ENCODE data around the gene POU2AF1. TPM values are rescaled to one million over a fixed set of nuclear protein-coding genes. Genes with fewer than 3 reads are reported as not detected.

Gene POU2AF1
- total and polyA plus RNA-seq, 2 of the 8 experiments (the other 6 are each of a cell fraction or from before 2014, with no cell fraction given): not detected

GRCh38 chr11:111400595-111400994 lies 21.5 kb upstream of the POU2AF1 start:
- no peaks in the 10 kb centered on the region for H4K20me1 ChIP-seq (replicated peaks in 1 of 2; ENCODE audit: control insufficient read depth in 1 of 2, insufficient read depth in 2 of 2, low read length in 2 of 2)
- H3K4me1 ChIP-seq (replicated peaks in 1 of 4; ENCODE audit: control insufficient read depth in 3 of 4, insufficient read depth in 4 of 4, low read length in 3 of 4): no peaks in the 10 kb centered on the region
- no peak overlapping the region for H3K4ac ChIP-seq (replicated peaks; ENCODE audit: insufficient read length, low read depth, low read length)
- no peaks in the 10 kb centered on the region for H3K23me2 ChIP-seq (ENCODE audit: low read depth, low read length)
- H3K9me3 ChIP-seq (ENCODE audit: insufficient read depth in 2 of 2, low read depth in 1 of 2, low read length in 1 of 2): no peaks in the 10 kb centered on the region
- H3K9ac ChIP-seq (replicated peaks in 1 of 4; ENCODE audit: extremely low read depth in 1 of 4, low read depth in 3 of 4, low read length in 3 of 4): no peak overlapping the region
- H2BK20ac ChIP-seq (ENCODE audit: low read length): no peak overlapping the region
- no peak overlapping the region for H3K56ac ChIP-seq (replicated peaks; ENCODE audit: insufficient read length, low read depth, low read length)
- no peak overlapping the region for H2BK5ac ChIP-seq (ENCODE audit: low read depth, low read length)
- DNase-seq (ENCODE audit: low read depth in 1 of 2, low spot score in 2 of 2) (no peak), FAIRE-seq (no peak)
- H2AK5ac ChIP-seq (ENCODE audit: low read depth, low read length): no peak overlapping the region
- H3K4me3 ChIP-seq (ENCODE audit: extremely low read depth in 1 of 4, insufficient read depth in 2 of 4, low read depth in 3 of 4, low read length in 4 of 4): no peak overlapping the region
- H3K27ac ChIP-seq (ENCODE audit: low read depth, low read length): no peak overlapping the region
- H4K91ac ChIP-seq (replicated peaks; ENCODE audit: insufficient read length, low read length): no peak overlapping the region
- no peak for TF ChIP-seq GABPA (IDR thresholded peaks at IDR 0.05; ENCODE audit: borderline replicate concordance, insufficient read depth, low read length)
- no peak for TF ChIP-seq CEBPB (IDR thresholded peaks at IDR 0.05; ENCODE audit: low read depth, low read length)
- TF ChIP-seq CHD2 (IDR thresholded peaks at IDR 0.05; ENCODE audit: low read length): no peak
- no peak for TF ChIP-seq SAP30 (IDR thresholded peaks at IDR 0.05; ENCODE audit: insufficient read depth, insufficient replicate concordance, low read length)
- TF ChIP-seq PHF8 (conservative IDR thresholded peaks at IDR 0.05; ENCODE audit: low read depth, low read length): no peak
- TF ChIP-seq TAF7 (optimal IDR thresholded peaks at IDR 0.05; ENCODE audit: borderline replicate concordance, low read depth, low read length): no peak
- no peak for TF ChIP-seq SUZ12 (IDR thresholded peaks at IDR 0.05; ENCODE audit: low read length)
- TF ChIP-seq ASH2L (IDR thresholded peaks at IDR 0.05; ENCODE audit: low read length): no peak
- no peak for TF ChIP-seq JUND (IDR thresholded peaks at IDR 0.05; ENCODE audit: low read length)
- no peak for TF ChIP-seq POLR2AphosphoS5 (IDR thresholded peaks at IDR 0.05; ENCODE audit: low read depth, low read length)
- no peak for TF ChIP-seq JUN (IDR thresholded peaks at IDR 0.05; ENCODE audit: low read depth, low read length)
- no peak for TF ChIP-seq CHD1 (IDR thresholded peaks at IDR 0.05; ENCODE audit: low read depth, low read length)
- no peak overlapping the region for H4K8ac ChIP-seq (ENCODE audit: extremely low read depth, insufficient read depth, low read length)
- no peaks in the 10 kb centered on the region for H3K79me1 ChIP-seq (ENCODE audit: low read depth, low read length)
- no peaks in the 10 kb centered on the region for H3K27me3 ChIP-seq (replicated peaks in 1 of 4; ENCODE audit: control insufficient read depth in 3 of 4, extremely low read depth in 1 of 4, insufficient read depth in 3 of 4, low read length in 3 of 4)
- H3K4me2 ChIP-seq (ENCODE audit: insufficient read depth in 1 of 2, low read depth in 2 of 2, low read length in 2 of 2): no peak overlapping the region
- H3K23ac ChIP-seq (ENCODE audit: insufficient read length): no peak overlapping the region
- no peak overlapping the region for H2BK120ac ChIP-seq (replicated peaks; ENCODE audit: low read depth, low read length)
- POLR2A ChIA-PET (ENCODE audit: partially characterized antibody): no interaction called here
- H3K79me2 ChIP-seq (ENCODE audit: control insufficient read depth in 1 of 2, insufficient read depth in 2 of 2, low read length in 2 of 2): no peaks in the 10 kb centered on the region
- H2BK12ac ChIP-seq (ENCODE audit: low read depth, low read length): no peak overlapping the region
- no peak overlapping the region for H3K14ac ChIP-seq (ENCODE audit: insufficient read length)
- CTCF ChIA-PET (ENCODE audit: partially characterized antibody): interaction anchor here (1.9 kb wide), 2 partner anchors 18 to 22 kb away, joined by 4 to 6 read pairs; no protein-coding TSS in a partner anchor
- no peak overlapping the region for H3K18ac ChIP-seq (ENCODE audit: extremely low read depth, low read length)
- no peak overlapping the region for H4K5ac ChIP-seq (ENCODE audit: insufficient read length, low read depth, low read length)
- no peak overlapping the region for H2BK15ac ChIP-seq (ENCODE audit: low read length)
- no peaks in the 10 kb centered on the region for H3K36me3 ChIP-seq (ENCODE audit: control insufficient read depth in 2 of 4, insufficient read depth in 4 of 4, low read length in 3 of 4)
- no peak overlapping the region for H2AFZ ChIP-seq (ENCODE audit: low read length)

Measured in H1 (cell line).